ENCODE data around the gene KHNYN. TPM values are rescaled to one million over a fixed set of nuclear protein-coding genes. Genes with fewer than 3 reads are reported as not detected.
"Not testable (repeated sequence)": the region's sequence is repeated elsewhere in the genome, so short reads cannot be mapped to it uniquely, and the experiment has no call there.

Gene KHNYN
- total and polyA plus RNA-seq, 2 experiments from 2014 or later = 35.7 to 90.7 TPM

GRCh38 chr14:24387009-24387345 lies 42.8 kb upstream of the KHNYN start:
- Histone ChIP-seq H3K9me3 (ENCODE audit: low read depth) (no peaks in the 10 kb centered on the region), H3K4me1 (ENCODE audit: low read depth) (no peaks in the 10 kb centered on the region), H3K4me3 (no peak overlapping the region), H3K27me3 (no peaks in the 10 kb centered on the region), H3K27ac (no peak overlapping the region), H3K36me3 (no peaks in the 10 kb centered on the region)
- no peak for DNase-seq (ENCODE audit: low read depth in 1 of 2, low spot score in 1 of 2)
- TF ChIP-seq CTCF (IDR thresholded peaks at IDR 0.05; ENCODE audit: low read depth, low read length) = no peak

GRCh38 chr14:24387579-24387978 lies 42.2 kb upstream of the KHNYN start:
- H3K4me1 ChIP-seq (ENCODE audit: low read depth); H3K36me3 ChIP-seq; DNase-seq (ENCODE audit: low read depth in 1 of 2, low spot score in 1 of 2); H3K27me3 ChIP-seq; H3K9me3 ChIP-seq (ENCODE audit: low read depth); H3K27ac ChIP-seq; H3K4me3 ChIP-seq: not testable (repeated sequence)

- Histone ChIP-seq H3K27ac (no peak overlapping the region), H3K27me3 (no peaks in the 10 kb centered on the region), H3K9me3 (ENCODE audit: low read depth) (no peaks in the 10 kb centered on the region), H3K4me3 (no peak overlapping the region), H3K4me1 (ENCODE audit: low read depth) (peaks cover 6% of the 10 kb centered on the region), H3K36me3 (no peaks in the 10 kb centered on the region)
- no peak for TF ChIP-seq CTCF (IDR thresholded peaks at IDR 0.05; ENCODE audit: low read depth, low read length)
- DNase-seq (ENCODE audit: low read depth in 1 of 2, low spot score in 1 of 2) = peak in 1 of 2 donors; percentile 23
These were observed 41.1 kb upstream of the KHNYN start for GRCh38 chr14:24388474-24389179.

- peak in 1 of 2 donors; percentile 88 for DNase-seq (ENCODE audit: low read depth in 1 of 2, low spot score in 1 of 2)
- no peak overlapping the region for H3K4me3 ChIP-seq
These were observed 40.4 kb upstream of the KHNYN start for GRCh38 chr14:24389226-24389848.

GRCh38 chr14:24390701-24391468 lies 38.9 kb upstream of the KHNYN start:
- no peak for DNase-seq (ENCODE audit: low read depth in 1 of 2, low spot score in 1 of 2)
- no peak overlapping the region for H3K27ac ChIP-seq
- TF ChIP-seq CTCF (IDR thresholded peaks at IDR 0.05; ENCODE audit: low read depth, low read length) = no peak
- no peak overlapping the region for H3K4me3 ChIP-seq
- H3K36me3 ChIP-seq = no peaks in the 10 kb centered on the region
- peaks cover 10% of the 10 kb centered on the region for H3K4me1 ChIP-seq (ENCODE audit: low read depth)
- H3K27me3 ChIP-seq = no peaks in the 10 kb centered on the region
- H3K9me3 ChIP-seq (ENCODE audit: low read depth) = no peaks in the 10 kb centered on the region

More at GRCh38 chr14:24389226-24389848, 40.4 kb upstream of the KHNYN start:
- Histone ChIP-seq H3K36me3 (no peaks in the 10 kb centered on the region), H3K27ac (no peak overlapping the region), H3K27me3 (no peaks in the 10 kb centered on the region), H3K9me3 (ENCODE audit: low read depth) (no peaks in the 10 kb centered on the region), H3K4me1 (ENCODE audit: low read depth) (peaks cover 10% of the 10 kb centered on the region)
- no peak for TF ChIP-seq CTCF (IDR thresholded peaks at IDR 0.05; ENCODE audit: low read depth, low read length)
